Retinal pigment epithelial cell (primary cell): ENCODE data around the gene POLN.

Experiments
- DNase-seq: peaks from one replicate; pipeline ENCODE4 v3.0.0-alpha.2; 2010; ENCODE audit warnings: low read depth
- H3K4me3 ChIP-seq: 2 replicates; pipeline ENCODE4 v1.5.1; 2011; ENCODE audit warnings: mild to moderate bottlenecking, low read length, control low read depth, moderate library complexity
- TF ChIP-seq, protein P1 (sequence below): conservative IDR thresholded peaks from 2 replicates; pipeline ENCODE4 v1.5.1; 2011; ENCODE audit warnings: low read depth, low read length, control low read depth, inconsistent platforms

POLN gene

DNA sequence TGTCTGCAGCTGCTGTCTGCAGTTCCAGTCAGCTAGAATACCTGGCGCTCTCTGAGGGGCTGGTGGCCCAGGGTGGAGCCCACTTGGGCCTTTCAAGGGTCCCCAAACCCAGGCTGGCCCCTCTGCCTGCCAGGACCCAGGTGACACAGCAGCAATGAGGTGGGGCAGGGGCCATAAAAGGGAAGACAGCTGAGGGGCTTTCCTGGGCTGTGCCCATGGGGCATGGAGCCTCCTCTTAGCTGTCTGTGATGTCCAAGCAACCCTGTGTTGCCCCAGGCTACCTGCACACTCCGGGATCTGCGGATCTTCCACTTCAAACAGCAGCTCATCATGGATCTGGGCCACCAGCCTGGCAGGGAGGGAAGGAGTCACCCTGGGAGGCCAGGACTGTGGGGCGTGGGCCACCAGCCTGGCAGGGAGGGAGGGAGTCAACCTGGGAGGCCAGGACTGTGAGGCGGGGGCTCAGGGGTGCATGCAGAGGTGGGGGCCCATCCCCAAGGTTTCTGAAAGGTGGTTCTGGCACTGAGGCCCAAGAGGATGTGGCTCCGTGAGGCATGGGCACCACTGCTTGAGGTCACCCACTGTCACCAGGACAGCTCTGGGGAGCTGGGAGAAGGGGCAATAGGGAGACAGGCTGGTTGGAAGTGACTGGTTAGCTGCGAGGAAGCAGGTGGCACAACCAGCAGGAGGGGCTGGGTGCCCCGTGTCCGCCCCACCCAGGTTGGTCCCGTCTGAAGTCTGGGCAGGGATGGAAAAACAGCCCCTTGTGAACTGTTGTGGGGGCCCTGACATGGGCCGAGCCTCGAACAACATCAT, 166.5 kb downstream of the POLN start:
- TF ChIP-seq, protein P1, sequence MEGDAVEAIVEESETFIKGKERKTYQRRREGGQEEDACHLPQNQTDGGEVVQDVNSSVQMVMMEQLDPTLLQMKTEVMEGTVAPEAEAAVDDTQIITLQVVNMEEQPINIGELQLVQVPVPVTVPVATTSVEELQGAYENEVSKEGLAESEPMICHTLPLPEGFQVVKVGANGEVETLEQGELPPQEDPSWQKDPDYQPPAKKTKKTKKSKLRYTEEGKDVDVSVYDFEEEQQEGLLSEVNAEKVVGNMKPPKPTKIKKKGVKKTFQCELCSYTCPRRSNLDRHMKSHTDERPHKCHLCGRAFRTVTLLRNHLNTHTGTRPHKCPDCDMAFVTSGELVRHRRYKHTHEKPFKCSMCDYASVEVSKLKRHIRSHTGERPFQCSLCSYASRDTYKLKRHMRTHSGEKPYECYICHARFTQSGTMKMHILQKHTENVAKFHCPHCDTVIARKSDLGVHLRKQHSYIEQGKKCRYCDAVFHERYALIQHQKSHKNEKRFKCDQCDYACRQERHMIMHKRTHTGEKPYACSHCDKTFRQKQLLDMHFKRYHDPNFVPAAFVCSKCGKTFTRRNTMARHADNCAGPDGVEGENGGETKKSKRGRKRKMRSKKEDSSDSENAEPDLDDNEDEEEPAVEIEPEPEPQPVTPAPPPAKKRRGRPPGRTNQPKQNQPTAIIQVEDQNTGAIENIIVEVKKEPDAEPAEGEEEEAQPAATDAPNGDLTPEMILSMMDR, result no peak
- H3K4me3 ChIP-seq, result no peak overlapping the region
- DNase-seq, result no peak

DNA sequence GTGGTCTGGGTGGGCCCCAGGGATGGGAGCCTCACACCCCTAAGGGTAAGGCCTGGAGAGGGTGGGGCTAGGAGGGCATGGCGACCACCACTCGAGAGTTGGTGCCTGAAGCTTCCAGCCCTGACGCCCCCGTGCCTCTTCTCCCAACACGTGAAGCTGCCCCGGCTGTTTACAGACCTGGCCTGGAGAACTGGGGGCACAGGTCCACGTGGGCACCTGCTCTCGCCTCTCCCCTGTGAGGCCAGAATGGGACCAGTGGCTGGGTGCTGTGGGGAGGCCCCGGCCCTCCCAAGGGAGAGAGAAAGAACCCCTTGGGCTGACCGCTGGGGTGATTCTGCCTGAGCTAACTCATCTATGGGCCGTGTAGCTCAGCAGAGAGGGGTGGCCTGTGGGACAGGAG, 167.3 kb downstream of the POLN start:
- DNase-seq, result no peak
- TF ChIP-seq, protein P1, result no peak
- no peak overlapping the region for H3K4me3 ChIP-seq

DNA sequence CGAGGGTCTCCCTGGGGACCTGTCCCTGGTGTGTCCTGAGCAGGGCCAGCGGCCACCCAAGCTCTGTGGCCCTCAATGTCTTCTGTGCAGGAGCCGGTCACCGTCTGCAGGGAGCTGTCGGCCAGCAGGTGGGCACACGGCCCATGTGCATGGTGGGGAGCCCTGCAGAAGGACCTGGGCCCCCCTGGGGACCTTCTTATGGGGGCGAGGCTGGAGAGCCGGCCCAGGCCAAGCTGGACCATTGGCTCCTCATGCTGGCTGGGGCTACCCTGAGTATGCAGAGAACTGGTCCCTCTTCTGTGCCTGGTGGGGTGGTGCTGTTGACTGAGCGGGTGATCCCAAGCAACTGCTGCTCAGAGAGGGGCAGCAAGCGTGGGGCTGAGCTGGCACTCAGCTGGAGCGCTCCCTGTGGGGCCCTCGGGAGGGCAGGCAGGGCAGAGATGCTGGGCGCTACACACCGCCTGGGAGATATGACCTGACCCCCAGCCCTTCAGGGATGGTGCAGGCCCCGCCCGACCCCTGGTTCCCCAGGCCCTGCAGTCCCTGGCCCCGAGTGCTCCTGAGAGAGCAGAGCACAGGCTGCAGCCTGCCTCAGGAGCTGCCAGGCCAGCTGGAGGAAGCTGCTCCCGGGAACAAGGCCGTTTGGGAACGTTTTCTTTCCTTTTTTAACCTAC, 168.0 kb downstream of the POLN start:
- no peak overlapping the region for H3K4me3 ChIP-seq
- DNase-seq, result no peak
- TF ChIP-seq, protein P1, result no peak

DNA sequence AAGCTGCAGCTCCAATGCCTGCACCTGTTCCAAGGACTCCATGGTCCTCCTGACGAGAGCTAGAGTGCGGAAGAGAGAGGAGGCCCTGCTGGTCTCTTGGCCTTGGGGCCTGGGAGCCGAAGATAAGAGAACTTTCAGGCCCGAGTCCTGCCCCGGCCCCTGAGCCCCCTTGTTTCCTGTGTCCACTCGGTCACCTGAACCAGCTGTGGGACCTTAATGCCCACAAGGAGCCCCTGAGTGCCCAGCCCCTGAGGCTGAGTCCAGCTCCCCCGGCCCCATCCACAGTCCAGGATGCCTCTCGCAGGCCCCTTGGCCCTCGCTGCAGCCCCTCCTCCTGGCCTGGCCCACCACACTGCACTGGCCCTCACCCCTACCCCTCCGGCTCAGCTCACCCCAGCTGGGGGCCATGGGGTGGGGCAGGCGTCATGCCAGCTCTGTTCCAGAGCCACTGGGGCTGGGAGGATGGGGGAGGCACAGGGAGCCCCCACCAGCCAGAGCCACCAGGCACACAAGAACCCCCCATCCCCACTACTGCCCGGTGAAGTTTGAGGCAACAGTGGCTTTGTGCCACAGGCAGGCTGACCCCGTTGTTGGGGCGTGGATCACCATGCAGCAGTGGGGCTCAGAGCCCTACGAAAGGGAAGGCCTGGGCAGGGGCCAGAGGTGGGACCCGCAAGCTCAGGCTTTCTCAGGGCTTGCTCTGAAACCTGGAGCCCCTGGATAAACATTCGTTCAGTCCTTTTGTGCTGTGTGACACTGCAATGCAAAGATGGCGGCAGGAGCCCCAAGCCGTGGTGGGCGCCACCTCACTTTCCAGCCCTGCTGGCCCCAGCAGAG, 168.7 kb downstream of the POLN start:
- no peak for DNase-seq
- TF ChIP-seq, protein P1, result no peak
- H3K4me3 ChIP-seq, result no peak overlapping the region

DNA sequence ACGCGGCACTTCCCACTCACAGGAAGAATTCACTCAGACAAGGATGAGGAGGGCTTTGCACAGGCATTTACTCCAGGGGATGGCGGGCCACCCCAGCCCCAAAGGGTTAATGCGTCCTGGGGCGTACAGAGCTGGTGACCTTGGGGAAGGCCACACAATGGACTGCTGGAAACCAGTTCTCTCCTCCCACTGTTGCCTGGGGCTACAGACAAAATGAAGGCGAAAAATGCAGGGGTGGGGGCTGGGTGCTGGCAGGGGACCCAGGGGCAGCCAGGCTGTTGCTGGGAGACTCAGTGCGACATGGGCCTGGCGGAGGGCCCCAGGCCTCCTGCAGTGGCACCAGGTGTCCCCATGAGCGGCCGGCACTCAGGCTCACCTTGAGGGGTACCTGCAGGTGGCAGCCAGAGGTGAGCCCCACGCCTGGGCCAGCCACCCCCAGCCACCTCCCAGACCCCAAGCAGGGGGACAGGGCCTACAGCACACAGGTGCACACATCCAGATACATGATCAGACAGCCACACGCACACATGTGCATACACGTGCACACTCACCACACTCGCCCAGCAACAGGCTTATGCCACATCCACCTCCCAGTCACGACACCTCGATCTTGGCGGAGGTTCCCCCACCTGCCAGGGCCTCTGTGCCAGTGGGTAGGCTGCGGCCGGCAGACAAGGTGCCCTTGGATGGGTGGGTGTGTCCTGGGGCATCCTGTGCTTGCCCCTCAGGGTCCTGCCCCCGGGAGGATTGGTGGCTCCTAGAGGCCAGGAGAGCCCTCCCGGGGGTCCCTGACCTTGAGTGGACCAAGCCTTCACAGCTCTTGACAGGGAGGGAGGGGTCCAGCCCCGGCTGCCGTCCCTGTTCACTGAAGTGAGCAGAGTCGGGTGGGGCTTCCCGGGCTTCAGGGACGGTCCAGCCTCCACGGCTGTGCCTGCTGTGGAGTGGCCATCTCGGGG, 169.7 kb downstream of the POLN start:
- no peak for DNase-seq
- TF ChIP-seq, protein P1, result no peak
- no peak overlapping the region for H3K4me3 ChIP-seq

DNA sequence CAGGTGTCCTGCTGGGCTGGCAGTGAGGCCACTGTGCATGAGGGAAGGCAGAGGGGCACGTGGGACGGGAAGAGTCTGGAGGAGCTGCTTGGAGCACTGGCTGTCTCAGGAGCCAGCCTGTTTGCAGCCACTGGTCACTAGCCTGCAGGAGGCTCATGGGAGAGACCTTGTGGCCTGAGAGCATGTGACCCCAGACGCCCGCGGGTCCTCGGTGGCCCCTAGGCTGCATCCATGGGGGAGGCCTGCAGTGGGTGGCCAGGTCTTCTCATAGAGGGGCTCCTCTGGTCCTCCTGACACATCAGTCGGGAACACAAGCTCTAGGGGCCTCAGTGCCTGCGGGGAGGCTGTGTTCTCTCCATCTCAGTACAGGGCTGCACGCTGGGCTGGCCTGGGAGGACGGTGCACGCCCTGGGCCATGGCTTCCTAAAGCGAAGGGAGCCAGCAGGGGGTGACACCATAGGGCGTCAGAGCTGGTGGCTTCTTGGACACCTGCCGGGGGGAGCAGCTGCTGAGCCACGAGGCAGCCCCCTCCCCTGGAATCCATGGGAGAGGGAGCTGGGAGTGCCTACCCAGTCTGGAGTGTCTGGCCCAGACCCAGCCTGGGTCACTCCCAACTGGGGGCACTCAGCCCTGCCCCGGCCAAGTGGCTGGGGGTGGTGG, 170.5 kb downstream of the POLN start:
- no peak for DNase-seq
- no peak overlapping the region for H3K4me3 ChIP-seq
- TF ChIP-seq, protein P1, result no peak
